ENCODE measurements around the gene SPTBN4.
"Not testable (repeated sequence)": the region's sequence is repeated elsewhere in the genome, so short reads cannot be mapped to it uniquely, and the experiment has no call there.

SPTBN4 gene

DNA sequence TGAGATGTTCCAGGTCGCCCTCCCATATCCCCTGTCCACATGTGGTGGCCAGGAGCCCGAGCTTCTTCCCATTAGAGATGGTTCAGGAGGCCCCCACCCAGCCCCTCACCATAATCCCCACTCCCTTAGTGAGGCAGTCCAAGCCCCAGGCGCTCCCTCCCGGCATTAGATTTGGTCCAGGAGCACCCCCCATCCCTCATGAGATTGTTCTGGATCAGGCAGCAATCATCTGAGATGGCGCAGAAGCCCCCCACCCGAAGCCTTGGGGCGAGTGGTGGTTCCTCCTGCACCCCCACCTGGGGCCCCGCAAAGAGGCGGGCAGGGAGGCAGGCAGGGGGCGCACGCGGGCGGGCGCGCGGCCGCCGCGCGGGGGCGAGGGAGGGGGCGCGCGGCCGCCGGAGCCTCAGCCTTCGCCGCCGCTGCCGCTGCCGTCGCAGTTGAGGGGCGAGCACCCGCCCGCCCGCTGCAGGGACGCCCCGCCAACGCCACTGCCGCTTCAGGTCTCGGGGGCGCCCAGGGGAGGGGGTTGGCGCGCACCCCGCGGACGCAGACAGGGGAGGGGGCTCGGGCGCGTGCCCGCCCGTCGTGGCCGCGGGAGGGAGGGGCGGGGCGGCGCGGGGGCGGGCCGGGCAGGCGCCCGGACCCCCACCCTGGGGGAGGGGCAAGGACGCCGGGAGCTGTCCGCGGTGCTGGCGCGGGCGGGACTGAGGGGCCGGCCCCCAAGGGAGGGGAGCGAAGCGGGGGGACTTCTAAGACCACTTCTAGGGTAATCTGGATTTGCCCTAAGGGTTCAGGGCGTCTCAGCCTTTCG lies 63.5 kb downstream of the SPTBN4 start:
- no peak for ATAC-seq
- peak; percentile 28 for DNase-seq

DNA sequence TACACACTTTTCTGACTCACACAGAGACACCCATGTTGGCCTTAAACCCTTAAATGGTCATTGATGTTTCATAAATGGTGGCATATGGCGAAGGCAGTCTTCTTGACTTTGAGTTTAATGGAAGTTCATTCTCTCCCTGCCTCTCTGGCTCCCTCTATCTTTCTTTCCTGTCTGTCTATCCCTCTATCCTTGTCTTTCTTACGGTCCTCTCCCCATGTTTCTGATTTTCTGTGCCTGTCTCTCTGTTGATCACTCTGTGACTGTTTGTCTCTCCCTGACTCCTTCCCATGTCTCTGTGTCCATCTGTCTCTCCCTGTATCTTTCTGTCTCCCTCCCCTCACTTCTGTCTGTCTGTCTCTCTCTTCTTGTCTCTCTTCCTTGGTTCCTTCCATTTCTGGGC lies 66.7 kb downstream of the SPTBN4 start:
- no peak for DNase-seq
- ATAC-seq, result no peak

DNA sequence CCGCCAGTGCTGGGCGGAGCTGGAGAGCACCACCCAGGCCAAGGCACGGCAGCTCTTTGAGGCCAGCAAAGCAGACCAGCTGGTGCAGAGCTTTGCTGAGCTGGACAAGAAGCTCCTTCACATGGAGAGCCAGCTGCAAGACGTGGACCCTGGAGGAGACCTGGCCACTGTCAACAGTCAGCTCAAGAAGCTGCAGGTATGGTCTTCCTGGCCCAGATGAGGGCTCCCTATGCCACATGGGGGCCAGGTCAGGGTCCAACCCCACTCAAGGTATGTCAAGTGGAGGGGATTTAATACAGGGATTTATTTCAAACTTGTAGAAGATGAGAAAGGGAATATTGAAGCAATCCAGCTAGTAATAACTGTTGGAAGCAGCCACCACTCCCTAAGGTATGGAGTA lies 67.3 kb downstream of the SPTBN4 start:
- ATAC-seq (no peak), DNase-seq (no peak)

DNA sequence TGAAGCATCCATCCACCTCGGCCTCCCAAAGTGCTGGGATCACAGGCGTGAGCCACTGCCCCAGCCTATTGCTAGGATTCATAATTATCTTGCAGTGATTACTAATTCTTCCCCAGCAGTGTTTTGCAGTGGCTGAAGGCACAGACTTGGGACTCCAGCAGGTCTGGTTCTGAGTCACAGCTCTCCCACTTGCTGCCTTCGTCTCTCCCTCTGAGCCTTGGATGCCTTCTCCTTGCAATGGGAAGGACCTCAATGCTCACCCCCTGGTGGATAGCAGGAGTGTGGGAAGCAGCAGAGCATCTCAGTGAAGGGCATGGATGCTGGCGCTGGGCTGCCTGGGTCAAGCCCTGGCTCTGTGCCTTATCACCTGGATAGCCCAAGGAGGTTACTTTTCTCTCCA lies 72.3 kb downstream of the SPTBN4 start:
- DNase-seq, result no peak
- ATAC-seq, result no peak

DNA sequence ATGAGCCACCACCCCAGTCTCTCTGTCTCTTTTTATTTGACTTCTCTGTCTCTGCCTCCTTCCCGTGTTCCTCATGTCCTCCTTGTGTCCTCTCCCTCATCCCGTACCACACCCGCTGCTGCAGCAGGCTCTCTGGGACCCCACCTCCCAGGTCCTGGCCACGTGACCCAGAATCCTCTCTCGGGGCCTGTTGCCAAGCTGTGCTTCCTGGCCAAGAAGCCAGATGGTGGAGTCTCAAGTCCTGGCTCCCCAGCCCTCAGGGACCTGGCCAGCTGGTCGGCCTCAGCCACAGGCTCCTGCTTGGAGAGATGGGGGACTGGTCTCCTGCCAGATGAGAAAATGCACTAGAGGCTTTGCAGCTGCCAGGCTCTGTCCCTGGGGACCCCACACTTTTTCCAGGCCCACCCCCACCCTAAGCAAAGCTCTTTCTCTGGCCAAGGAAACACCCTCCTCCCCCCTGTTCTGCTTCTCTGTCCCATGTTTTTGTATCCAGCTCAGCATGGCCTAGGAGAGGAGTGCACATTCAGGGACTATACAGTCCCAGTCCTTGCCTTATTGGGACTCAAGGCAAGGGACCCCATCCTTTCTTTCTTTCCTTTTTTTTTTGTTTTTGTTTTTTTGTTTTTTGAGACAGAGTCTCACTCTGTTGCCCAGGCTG lies 75.5 kb downstream of the SPTBN4 start:
- DNase-seq (no peak), ATAC-seq (no peak)

DNA sequence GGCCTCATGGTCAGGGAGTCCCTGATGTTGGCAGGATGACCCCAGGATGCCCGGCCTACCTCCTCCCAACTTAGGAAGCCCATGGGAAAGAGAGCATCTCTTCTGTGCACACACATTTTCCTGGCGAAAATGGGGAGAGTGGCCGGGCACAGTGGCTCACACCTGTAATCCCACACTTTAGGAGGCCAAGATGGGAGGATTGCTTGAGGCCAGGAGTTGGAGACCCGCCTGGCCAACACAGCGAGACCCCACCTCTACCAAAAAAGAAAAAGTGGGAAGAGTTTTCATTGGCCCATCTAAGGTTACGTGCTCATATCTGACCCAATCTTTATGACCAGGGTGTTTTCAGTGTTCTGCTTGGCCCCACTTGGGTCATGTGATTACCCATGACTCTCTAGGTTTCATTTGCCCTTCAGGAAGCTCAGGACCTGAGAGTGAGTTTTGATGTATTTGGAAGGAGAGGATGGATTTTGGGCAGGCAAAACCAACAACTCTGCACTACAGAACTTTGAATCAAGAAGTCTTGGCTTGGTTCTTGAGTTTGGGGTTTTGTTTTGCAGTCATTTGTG lies 76.3 kb downstream of the SPTBN4 start:
- no peak for ATAC-seq
- DNase-seq, result no peak

DNA sequence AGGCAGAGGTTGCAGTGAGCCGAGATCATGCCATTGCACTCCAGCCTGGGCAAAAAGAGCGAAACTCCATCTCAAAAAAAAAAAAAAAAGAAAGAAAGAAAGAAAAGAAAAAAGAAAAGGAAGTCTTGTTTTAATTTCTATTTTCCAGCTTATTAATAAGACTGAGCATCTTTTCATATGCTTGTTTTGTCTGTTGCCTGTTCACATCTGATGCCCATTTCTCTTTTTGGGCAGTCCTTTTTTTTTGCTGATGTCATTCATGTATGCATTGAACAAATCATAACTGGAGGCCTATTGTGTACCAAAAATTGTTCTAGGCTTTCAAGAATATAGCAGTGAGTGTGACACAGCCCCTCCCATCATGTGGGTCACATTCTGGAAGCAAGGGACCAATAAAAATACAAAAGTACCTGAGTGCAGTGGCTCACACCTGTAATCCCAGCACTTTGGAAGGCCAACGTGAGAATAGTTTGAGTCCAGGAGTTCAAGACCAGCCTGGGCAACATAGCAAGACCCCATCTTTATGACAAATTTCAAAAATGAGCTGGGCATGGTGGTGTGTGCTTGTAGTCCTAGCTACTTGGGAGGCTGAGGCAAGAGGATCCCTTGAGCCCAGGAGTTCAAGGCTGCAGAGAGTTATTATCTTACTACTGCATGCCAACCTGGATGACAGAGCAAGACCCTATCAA lies 79.5 kb downstream of the SPTBN4 start:
- ATAC-seq, DNase-seq: not testable (repeated sequence)

DNA sequence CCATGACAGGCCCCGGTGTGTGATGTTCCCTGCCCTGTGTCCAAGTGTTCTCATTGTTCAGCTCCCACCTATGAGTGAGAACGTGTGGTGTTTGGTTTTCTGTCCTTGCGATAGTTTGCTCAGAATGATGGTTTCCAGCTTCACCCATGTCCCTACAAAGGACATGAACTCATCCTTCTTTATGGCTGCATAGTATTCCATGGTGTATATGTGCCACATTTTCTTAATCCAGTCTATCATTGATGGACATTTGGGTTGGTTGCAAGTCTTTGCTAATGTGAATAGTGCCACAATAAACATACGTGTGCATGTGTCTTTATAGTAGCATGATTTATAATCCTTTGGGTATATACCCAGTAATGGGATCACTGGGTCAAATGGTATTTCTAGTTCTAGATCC lies 80.4 kb downstream of the SPTBN4 start:
- not testable (repeated sequence) for ATAC-seq, DNase-seq

DNA sequence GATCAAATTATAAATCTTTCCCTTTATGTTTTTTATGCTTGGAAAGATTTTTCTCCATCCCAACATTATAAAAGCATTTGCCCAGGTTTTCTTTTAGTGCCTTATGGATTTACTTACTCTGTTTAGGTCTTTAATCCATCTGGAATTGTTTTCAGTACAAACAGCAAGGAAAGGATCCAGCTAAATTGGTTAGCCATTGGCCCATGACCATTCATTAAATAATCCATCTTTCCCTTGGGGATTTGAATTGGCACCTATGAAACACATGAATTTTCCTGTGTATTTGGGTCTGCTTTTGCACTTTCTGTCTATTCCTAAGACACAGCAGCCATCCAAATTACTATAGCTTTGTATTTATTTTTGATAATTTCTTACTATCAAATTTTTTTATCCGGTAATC lies 81.0 kb downstream of the SPTBN4 start:
- ATAC-seq, result no peak
- DNase-seq, result no peak

DNA sequence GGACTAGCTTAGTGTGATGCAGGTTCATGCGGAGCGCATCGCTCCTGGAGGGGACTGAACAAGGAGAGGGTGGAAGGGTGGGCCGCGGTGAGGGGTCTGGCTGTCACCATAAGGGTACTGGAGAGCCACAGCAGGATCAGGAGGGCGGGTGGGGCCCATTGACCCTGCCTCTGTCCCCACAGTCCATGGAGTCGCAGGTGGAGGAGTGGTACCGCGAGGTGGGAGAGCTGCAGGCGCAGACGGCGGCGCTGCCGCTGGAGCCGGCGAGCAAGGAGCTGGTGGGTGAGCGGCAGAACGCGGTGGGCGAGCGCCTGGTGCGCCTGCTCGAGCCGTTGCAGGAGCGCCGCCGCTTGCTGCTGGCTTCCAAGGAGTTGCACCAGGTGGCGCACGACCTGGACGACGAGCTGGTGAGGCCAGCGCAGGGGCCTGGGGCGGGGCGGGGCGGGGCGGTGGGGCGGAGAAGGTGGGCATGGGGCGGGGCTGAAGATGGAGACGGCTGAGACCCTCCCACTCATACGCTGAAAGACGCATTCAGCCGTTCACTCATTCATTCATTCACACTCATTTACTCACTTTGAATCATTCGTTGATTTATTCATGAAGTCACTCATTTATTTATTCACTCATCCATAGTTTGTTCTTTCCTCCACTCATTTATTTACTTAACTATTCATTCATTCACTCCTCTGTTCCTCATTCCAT lies 82.4 kb downstream of the SPTBN4 start:
- ATAC-seq (peak; percentile 96), DNase-seq (peak; percentile 83)

DNA sequence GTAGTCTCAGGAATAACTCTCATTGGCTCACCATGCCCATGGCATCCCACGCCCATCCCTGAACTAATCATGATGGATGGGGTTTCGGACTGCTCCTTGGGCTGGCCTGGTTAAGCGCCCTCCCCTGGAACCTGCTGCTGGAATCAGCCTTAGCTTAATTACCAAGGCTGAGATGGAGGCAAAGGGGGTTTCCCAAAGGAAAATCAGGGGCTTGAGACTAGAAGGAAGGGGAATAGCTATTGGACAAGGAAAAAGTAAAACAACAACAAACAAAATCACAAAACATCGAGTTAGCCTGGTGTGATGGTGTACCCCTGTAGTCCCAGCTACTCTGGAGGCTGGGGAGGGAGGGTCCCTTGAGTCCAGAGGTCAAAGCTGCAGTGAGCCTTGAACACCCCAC lies 84.2 kb downstream of the SPTBN4 start:
- no peak for DNase-seq
- ATAC-seq, result no peak

DNA sequence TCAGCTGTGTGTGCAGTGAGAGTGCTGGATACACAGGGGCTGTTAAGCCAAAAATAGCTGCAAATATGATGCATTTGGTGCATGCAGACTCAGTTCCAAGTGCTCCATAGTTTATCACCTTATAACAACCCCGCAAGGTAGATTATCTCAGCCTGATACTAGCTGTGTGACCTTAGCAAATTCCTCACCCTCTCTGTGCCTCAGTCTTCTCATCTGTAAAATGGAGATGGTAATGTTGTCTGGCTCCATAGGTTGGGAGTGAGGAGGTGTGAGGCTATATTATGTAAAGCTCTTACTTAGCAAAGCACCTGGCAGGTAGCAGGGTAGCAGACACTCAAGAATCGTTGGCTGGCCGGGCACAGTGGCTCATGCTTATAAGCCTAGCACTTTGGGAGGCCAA lies 86.0 kb downstream of the SPTBN4 start:
- DNase-seq, result no peak

DNA sequence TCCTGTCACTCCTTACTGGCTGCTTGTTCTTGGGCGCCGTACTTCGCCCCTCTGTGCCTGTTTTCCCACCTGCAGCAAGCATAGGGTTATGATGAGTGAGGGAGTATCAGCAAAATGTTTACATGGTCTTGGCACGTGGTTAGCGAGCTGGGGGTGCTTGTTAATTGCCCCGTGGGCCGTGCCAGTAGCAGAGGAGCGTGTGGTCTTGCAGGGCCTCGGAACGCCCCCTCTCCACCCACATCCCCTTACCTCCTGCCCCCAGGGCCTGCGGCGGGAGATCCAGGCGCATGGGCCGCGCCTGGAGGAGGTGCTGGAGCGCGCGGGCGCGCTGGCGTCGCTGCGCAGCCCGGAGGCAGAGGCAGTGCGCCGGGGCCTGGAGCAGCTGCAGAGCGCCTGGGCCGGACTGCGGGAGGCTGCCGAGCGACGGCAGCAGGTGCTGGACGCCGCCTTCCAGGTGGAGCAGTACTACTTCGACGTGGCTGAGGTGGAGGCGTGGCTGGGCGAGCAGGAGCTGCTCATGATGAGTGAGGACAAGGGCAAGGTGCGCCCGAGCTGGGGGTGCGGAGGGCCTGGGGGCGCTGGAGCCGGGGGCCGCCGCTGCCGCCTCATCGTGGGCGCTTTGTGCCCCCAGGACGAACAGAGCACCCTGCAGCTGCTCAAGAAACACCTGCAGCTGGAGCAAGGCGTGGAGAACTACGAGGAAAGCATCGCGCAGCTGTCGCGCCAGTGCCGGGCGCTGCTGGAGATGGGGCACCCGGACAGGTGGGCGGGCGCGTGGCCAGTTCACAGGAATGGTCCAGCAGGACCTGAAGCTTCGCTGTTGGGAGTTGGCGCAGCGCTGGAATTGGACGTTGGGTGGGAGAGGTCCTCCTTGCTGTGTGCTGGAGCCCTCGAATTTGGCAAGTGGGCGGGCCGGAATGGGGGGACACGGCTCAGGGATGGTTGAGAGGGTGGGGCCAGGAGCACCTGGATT lies 87.4 kb downstream of the SPTBN4 start:
- ATAC-seq (no peak), DNase-seq (no peak)

More for the DNA sequence above, 86.0 kb downstream of the SPTBN4 start:
- ATAC-seq, result no peak

DNA sequence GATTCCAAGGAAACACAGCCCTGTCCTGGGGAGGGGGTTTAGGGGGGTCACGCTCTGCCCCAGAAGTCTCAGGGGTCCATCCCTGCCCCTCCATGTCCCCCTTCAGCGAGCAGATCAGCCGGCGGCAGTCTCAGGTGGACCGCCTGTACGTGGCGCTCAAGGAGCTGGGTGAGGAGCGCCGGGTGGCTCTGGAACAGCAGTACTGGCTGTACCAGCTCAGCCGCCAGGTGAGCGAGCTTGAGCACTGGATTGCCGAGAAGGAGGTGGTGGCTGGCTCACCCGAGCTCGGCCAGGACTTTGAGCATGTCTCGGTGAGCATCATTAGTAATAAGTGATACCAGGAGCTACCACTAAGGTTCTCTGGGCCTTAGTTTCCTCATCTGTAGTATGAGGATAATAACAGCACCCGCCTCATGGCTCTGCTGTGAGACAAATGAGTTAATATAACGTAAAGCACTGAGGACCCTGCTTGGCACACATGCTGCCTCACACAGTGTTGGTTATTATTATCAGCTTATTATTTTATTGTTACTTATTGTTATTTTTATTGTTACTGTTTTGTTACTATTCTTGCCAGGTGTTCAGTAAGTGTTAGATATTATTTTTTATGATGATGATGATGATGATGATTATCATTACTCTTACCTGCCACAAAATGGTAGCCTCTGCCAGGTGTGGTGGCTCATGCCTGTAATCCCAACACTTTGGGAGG lies 89.3 kb downstream of the SPTBN4 start:
- DNase-seq (no peak), ATAC-seq (no peak)

DNA sequence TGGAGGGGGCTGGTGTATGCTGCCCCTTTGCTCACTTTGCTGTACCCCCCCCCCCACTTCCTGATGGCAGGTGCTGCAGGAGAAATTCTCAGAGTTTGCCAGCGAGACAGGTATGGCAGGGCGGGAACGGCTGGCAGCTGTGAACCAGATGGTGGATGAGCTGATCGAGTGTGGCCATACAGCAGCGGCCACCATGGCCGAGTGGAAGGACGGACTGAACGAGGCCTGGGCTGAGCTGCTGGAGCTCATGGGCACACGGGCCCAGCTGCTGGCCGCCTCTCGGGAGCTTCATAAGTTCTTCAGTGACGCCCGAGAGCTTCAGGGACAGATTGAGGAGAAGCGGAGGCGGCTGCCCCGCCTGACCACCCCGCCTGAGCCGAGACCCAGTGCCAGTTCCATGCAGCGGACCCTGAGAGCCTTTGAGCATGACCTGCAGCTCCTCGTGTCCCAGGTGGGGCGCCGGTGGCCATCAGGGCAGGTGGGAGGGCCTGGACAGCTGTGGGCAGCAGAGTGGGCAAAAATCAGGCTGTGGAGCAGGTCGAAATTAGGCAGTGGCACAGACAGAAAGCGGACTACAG lies 90.2 kb downstream of the SPTBN4 start:
- no peak for DNase-seq
- no peak for ATAC-seq

DNA sequence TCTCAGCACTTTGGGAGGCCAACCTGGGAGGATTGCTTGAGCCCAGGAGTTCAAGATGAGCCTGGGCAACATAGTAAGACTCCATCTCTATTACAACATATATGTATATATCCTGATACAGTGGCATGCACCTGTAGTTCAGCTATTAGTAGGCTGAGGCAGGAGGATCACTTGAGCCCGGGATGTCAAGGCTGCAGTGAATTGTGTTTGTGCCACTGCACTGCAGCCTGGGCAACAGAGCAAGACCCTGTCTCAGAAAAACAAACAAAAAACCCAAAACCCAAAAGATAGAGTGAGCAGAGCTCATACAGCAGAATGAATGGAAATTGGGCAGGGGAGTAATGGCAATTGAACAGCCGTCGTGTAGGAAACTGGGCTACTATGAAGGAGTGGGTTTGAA lies 92.6 kb downstream of the SPTBN4 start:
- DNase-seq (no peak), ATAC-seq (no peak)

DNA sequence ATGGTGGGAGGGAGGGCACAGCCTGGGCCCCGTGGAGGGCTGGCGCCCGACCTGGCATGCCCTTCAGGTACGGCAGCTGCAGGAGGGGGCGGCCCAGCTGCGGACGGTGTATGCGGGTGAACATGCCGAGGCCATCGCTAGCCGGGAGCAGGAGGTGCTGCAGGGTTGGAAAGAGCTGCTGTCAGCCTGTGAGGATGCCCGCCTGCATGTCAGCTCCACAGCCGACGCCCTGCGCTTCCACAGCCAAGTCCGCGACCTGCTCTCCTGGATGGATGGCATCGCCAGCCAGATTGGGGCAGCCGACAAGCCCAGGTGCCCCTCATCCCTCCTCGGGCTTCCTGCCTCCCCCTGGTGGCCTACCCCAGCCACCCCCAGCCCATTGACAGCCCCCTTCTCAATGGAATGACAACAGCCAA lies 93.3 kb downstream of the SPTBN4 start:
- DNase-seq (no peak), ATAC-seq (no peak)

DNA sequence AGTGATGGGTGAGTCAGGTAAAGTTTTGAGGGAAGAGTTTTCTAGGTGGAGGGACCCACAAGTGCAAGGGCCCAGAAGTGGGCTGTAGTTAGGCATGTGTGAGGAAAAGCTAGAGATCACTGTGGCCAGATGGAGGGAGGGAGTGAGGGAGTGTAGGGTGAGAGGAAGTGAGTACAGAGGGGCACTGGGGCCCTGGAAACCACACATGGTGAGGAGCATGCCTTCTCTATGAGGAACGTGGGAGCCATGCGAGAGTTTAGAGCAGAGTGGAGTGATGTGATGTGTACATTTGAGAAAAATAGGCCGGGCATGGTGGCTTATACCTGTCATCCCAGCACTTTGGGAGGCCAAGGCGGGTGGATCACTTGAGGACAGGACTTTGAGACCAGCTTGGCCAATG lies 95.1 kb downstream of the SPTBN4 start:
- ATAC-seq, result no peak
- DNase-seq, result no peak

DNA sequence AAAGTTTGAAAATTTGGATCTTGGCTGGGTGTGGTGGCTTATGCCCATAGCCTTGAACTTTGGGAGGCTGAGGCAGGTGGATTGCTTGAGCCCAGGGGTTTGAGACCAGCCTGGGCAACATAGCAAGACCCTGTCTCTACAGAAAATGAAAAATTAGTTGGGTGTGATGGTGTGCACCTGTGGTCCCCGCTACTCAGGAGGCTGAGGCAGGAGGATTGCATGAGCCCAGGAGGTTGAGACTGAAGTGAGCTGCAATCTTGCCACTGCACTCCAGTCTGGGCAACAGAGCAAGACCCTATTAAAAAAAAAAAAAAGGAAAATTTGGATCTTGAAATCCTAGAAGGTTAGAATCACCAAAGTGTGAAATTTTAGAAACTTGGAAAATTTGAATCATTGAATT lies 97.7 kb downstream of the SPTBN4 start:
- not testable (repeated sequence) for DNase-seq, ATAC-seq

DNA sequence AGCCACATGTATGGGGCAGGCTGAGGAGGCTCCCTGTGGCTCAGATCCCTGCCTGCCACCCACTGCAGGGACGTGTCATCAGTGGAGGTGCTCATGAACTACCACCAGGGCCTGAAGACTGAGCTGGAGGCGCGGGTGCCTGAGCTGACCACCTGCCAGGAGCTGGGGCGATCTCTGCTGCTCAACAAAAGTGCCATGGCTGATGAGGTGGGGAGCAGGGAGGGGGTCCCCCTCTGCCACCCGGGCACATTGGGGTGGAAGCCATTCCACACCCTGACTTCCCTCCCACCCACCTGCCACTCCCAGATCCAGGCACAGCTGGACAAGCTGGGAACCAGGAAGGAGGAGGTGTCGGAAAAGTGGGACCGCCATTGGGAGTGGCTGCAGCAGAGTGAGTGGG lies 98.6 kb downstream of the SPTBN4 start:
- no peak for DNase-seq
- ATAC-seq, result no peak

Data from stimulated activated naive CD8-positive, alpha-beta T cell treated with anti-CD3 and anti-CD28 coated beads, Interleukin-15, Interleukin-2, amounts not matched to agents 100 U/mL and 50 U/mL, for 24 hours (primary cell).